Stimulated activated CD4-positive, alpha-beta T cell treated with anti-CD3 and anti-CD28 coated beads, TNF-alpha, amount 100 ng/mL, for 48 hours (primary cell): ENCODE data around the gene IQCH.

Experiments
- DNase-seq, 3 donors: peaks; one replicate each; pipeline ENCODE4 v3.0.0-alpha.2; 2020; ENCODE audit warnings: low read depth in 3 of 3

The IQCH gene

DNA sequence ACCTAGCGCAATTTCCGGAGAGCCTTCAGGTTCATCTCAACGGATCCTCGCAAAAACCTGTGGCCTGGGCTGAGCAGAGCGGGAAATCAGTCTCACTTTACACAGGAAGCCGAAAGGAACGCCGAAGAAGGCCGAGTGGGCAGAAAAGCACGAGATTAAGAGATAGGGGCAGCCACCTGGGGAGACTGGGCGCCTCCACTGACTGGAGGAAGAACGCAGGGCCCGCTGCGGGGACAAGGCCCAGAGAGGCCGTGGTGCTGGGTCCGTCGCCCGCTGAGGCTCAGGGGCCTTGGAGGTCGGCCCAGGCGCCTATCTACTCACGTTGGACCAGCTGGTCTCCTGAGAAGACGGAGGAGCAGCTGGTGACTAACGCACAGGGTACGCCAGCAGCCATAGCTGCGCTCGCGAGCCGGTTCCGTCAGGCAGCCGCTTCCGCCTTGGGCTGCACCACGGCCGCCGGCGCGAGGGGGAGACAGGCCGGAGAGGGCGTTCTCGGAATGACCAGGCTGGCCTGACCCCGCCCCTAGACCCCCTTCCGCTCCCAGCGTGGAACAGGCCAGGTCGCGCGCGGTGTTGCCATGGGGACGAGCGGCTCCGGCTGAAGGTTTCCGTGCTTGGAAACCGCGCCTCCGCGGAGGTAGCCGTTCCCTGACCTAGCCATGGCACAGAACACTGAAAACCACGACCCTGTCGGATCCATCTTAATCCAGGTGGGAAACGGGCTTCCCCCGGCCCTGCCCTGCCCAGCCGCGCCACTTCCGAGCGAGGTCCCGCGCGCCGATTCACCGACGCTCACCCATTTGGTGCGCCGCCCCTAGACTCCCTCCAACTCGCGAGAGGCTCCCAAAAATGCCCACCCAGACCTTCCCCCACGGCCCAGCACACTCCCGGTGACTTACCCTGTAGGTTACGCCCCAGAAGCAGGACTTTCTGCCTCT, at the start of gene IQCH, which contains the start of gene AAGAB:
Gene IQCH (plus strand): TSS at position 549 of the 938 bp plus-strand sequence. CDS start 111 bp downstream, at position 660.
Gene AAGAB (minus strand): TSS at position 424 of the 938 bp plus-strand sequence. CDS start 30 bp downstream, at position 394.
- DNase-seq, result peak; percentile 96 to 98 (median 96)

DNA sequence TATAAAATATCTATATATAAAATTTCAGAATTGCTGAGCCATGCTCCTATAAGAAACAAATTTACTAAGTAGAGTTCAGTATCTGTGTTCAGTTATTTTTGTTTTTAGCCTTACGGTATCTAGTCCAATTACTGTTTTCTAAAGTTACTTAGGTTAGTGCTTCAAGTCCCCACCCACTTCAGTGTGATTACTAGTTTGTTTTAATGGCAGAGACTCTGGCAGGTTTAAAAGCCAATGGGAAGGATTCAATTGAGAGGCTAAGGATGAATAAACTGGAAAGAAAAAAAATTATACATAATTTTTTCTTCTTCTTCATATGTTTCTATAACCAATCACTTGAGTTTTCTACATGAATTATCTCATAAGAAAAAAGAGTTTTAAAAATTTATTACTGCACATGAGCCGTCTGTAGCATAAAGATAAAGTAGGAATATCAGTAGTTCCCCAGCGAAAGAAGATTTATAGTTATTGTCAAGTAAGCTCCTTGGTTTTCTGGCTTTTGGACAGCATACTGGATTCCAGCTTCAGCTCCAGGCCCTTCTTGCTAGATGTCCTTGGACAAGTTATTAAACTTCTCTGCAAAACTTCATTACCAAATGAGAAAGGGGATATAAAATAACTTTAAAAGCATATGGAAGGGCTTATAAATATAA, 46.9 kb upstream of the IQCH start:
- no peak for DNase-seq

- DNase-seq, result no peak
Observed at GRCh38 chr15:67208396-67208795, 46.2 kb upstream of the IQCH start.

DNA sequence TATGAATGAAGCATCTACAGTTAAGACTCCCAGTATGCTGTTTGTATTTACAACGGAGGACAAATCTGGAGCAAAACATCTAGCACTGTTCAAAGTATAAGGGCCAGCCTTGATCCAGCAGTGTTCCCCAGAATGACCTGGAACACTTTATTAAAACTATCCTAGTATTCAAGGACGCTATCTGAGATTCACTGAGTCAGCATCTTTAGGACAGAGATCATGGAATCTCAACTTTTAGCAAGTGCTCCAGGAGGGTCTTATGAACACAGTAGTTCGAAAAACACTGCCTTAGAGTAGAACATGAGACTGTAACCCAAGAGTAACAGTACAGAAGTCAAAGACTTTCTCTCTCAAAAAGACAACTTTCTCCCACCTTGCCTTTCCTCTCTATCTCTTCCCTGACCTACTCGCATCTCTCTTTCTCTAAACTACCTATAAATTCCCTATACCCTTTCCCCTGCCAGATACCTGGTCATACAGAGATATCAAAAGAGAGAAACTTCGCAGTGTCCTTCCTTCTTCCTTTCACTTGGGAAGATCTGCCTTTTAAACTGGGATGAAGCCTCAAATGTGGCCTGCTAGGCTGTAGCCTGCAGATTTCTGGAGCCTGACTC, 43.9 kb upstream of the IQCH start:
- DNase-seq, result no peak

GRCh38 chr15:67212684-67213367, 41.8 kb upstream of the IQCH start:
- DNase-seq, result no peak

GRCh38 chr15:67215102-67215501, 39.5 kb upstream of the IQCH start:
- DNase-seq, result no peak

DNA sequence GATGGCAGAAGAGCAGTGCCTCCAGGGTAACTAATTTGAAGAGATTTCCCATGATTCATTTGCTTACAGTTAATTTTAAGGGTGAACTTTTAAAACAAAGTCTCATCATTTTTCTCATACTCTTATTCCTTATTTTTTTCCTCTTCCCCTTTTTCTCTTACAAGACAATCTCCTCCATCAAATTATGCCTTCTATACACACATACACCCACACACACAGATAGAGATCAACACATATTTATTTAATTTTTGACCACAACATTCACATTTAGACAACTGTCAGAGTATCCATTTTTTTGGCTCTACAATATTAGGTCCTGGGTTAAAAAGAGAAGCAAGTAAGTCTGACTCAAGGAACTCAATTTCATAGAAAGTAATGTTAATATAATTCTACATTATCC, 37.7 kb upstream of the IQCH start:
- DNase-seq, result no peak

- no peak for DNase-seq
Observed at GRCh38 chr15:67218428-67218827, 36.2 kb upstream of the IQCH start.

DNA sequence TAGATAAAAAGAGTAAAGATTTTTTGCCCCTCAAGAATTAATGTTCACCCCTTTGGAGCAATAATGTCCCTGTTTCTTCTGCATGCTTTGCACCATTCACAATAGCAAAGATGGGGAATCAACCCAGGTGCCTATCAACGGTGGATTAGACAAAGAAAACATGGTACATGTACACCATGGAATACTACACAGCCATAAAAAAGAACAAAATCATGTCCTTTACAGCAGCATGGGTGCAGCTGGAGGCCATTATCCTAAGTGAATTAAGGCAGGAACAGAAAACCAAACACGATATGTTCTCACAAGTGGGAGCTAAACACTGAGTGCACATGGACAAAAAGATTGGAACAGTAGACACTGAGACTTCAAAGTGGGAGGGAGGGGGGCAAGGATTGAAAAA, 35.3 kb upstream of the IQCH start:
- no peak for DNase-seq

DNA sequence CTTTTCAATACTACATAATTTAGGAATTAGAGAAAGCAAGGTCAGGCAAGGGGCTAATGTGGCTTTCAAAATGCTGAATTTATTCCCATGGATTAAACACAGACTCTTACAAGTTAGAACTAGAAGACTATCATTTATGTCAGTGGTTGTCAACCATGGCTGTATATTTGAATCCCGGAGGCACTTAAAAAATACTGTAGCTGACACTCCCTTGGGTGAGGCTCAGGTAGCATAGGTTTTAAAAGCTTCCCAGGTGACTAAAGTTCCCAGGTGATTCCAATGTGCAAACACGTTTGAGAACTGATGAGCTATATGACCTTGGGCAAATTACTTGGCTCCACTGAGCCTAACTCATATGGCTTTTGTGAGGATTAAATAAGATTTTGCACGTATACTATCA, 29.7 kb upstream of the IQCH start:
- DNase-seq, result no peak

DNA sequence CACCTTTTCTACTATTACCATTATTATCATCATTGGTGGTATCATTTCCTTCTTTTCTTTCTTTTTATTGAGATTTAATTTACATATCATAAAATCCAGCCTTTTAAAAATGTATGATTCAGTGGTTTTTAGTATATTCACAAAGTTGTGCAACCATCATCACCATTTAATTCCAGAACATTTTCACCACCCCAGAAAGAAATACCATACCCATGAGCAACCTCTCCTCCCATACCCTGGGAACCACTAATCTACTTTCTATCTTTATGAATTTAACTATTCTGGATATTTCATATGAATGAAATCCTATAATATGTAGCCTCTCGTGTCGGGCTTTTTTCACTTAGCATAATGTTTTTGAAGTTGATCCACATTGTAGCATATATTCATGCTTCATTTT, 29.2 kb upstream of the IQCH start:
- no peak for DNase-seq

DNA sequence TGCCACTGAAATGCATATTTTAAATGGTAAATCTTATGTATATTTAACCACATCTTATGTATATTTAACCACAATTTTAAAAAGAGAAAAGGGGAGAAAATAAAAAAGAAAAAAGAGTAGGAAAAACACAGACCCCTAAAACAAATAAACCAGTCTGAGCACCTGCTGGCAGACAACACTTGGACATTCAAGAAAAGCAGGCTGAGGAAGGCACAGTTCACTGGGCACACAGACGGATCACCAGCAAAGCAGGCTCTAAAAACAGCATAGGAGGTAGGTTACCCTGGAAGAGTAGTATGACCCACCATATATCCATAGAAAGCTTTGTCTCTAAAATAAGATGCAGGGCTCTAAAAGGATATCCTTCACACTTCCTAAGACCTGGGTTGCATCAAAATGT, 27.2 kb upstream of the IQCH start:
- DNase-seq, result no peak

GRCh38 chr15:67227846-67228245, 26.7 kb upstream of the IQCH start:
- no peak for DNase-seq

GRCh38 chr15:67228286-67228685, 26.3 kb upstream of the IQCH start:
- DNase-seq, result no peak

DNA sequence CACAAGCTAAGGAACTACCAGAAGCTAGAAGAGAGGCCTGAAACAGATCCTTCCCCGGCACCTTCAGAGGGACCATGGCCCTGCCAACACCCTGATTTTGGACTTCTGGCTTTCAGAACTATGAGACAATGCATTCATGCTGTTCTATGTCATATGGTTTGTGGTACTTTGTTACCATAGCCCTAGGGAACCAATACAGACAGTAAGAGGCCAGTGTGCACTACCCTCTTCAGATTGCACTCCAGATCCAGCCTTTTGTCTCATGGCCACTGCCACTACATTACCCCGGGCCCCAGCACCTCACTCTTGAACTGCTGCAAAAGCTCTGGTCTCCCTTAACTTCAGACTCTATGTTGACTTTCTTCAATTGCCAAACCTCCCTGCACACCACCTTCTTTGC, 24.1 kb upstream of the IQCH start:
- no peak for DNase-seq

GRCh38 chr15:67232591-67232990, 22.0 kb upstream of the IQCH start:
- no peak for DNase-seq

DNA sequence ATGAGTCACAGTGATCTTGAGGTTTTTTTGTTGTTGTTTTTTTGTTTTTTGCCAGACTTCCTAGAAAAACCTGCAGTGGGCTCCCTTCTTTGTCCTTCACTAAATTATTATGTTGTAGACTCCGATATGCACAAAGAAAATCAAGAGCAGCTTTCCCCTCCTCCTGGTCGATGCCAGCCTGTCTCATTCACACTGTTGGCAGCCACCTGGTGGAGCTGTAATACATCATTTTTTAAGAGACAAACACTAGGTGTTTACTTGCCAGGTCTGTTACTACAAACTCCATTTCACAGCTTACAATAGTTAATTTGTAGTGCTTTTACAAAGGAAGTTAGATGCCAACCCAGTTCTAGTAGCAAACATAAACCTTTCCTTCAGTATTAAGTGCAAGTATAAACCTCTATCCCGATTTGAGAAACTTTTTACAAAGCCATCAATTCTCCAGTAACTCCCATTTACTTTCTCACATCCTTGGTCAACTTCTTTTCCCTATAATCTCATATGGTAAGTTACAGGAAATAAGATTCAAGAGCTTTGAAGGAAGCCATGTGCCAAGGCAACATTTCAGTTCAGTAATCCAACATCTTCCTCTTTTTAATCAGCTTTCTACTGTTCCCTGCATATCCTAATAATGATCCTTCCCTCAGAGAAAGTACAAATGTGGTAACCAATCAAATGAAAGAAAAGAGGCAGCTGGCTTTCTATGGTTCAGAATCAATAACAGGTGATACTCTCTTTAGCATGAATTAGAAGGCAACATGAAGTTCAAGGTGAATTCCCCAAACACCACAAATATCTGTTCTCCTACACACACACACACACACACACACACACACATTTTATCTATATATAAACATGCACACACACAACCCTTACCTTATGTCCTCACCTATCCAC, 14.1 kb upstream of the IQCH start:
- no peak for DNase-seq

DNA sequence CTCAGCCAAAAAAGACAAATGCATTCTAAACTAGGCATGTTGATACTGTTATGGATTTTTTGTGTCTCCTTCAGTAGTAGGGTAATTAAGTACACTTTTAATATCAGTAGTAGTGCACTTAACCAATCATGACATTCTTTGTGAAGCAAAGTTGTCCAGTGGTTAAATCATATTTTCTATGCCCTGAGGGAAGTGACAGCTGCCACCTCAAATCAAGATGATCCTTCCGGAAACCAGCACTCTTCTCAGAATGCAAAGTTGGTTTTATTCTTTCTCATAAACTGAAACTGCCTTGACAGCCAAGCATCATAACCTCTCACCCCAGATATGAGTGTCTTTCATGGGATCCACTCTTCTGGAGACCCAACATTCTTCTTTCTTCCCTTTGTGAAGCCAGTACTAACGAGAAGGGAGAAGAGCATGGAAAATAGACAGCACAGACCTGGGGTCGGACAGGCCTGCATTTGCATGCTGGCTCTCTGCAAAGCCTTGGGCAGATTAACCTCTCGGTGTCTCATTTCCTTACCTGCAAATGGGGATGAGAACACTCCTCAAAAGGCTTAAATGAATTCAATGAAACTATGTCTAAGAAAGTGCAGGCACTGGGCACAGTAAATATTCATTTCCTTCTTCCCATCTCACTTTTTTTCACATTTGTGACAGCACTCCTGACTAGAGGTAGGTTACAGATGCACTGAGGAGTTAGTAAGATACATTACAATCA, 13.3 kb upstream of the IQCH start:
- DNase-seq, result peak in 1 of 3 donors; percentile 40

GRCh38 chr15:67242708-67243111, 11.9 kb upstream of the IQCH start:
- DNase-seq, result no peak

GRCh38 chr15:67244971-67245478, 9.6 kb upstream of the IQCH start:
- no peak for DNase-seq
